HCT116 (cell line): ENCODE data around the gene TMEM145. TPM values are rescaled to one million over a fixed set of nuclear protein-coding genes. Genes with fewer than 3 reads are reported as not detected.

Source experiments
- ATAC-seq: fragments of 200-7000 bp; cut with Tn5 transposase; 2 replicates; pipeline ENCODE4 v1.9.1; 2020; ENCODE audit warnings: mild to moderate bottlenecking, moderate library complexity
- BruUV-seq: library from RNA; stranded (reverse); fragments of 400-500 nt; replicated peaks from 2 replicates; lab custom pipeline; 2021; lab: Mats Ljungman, UMichigan
- CTCF ChIA-PET: fragments of 300-600 bp; sonication (Branson Sonifier 250); formaldehyde crosslinking; loops from one replicate; lab custom pipeline; 2021; ENCODE audit warnings: antibody characterized with exemption; lab: Charles Lee
- POLR2A ChIA-PET: fragments of 300-600, 350-600 bp; sonication (Branson Sonifier 250); formaldehyde crosslinking; loops from one replicate; lab custom pipeline; 2021; ENCODE audit warnings: antibody characterized with exemption; lab: Charles Lee
- RAD21 ChIA-PET, 2 experiments: fragments of 300-600 bp; sonication (Branson Sonifier 250); formaldehyde crosslinking; loops; one replicate each; lab custom pipeline; 2023; ENCODE audit warnings: low total read pairs in 2 of 2; ENCODE audit not compliant: uncharacterized antibody in 2 of 2, unreplicated experiment in 2 of 2, low non-redundant PET in 1 of 2; lab: Charles Lee
- DNase-seq: peaks from one replicate; pipeline ENCODE4 v3.0.0-alpha.2; 2010; ENCODE audit warnings: low read depth, low spot score
- H2AFZ ChIP-seq: fragments of 200-600 bp; shearing (Covaris generic), sonication (generic); 2 replicates; pipeline ENCODE4 v1.6.1; 2017; ENCODE audit warnings: low read depth, mixed run types, mixed read lengths, antibody characterized with exemption, low read length; ENCODE audit not compliant: poor library complexity, severe bottlenecking
- H3K27ac ChIP-seq: 2 replicates; pipeline ENCODE4 v1.5.1; 2012; ENCODE audit warnings: low read depth, low read length
- H3K27me3 ChIP-seq: fragments of 200-600 bp; sonication (generic); 2 replicates; pipeline ENCODE4 v1.6.1; 2016; ENCODE audit warnings: mixed run types, low read length, mixed read lengths; ENCODE audit not compliant: insufficient read depth
- H3K36me3 ChIP-seq, 2 experiments: fragments of 200-500 bp in 1 of 2; fragments of 200-600 bp in 1 of 2; sonication (Bioruptor generic) in 1 of 2; sonication (generic) in 1 of 2; 2 replicates each; pipeline versions ENCODE4 v1.5.1 to v1.6.1; 2014 to 2016; ENCODE audit warnings: low read length in 2 of 2, inconsistent platforms in 1 of 2, mixed read lengths in 1 of 2, mixed run types in 1 of 2; ENCODE audit not compliant: insufficient read depth in 2 of 2, control insufficient read depth in 1 of 2
- H3K4me1 ChIP-seq, 2 experiments: fragments of 200-600 bp in 1 of 2; sonication (generic) in 1 of 2; 2 replicates each; pipeline versions ENCODE4 v1.5.1 to v1.6.1; 2012 to 2017; ENCODE audit warnings: low read length in 2 of 2, inconsistent platforms in 1 of 2, mild to moderate bottlenecking in 1 of 2, mixed read lengths in 1 of 2, mixed run types in 1 of 2, moderate library complexity in 1 of 2; ENCODE audit not compliant: insufficient read depth in 2 of 2, control insufficient read depth in 1 of 2
- H3K4me2 ChIP-seq: fragments of 200-600 bp; sonication (generic); 2 replicates; pipeline ENCODE4 v1.6.1; 2017; ENCODE audit warnings: mixed run types, low read length, mixed read lengths
- H3K4me3 ChIP-seq, 2 experiments: fragments of 200-600 bp in 1 of 2; sonication (generic) in 1 of 2; replicated peaks in 1 of 2; 2 replicates each; pipeline ENCODE4 v1.5.1; 2011 to 2016; ENCODE audit warnings: low read length in 2 of 2, control low read depth in 1 of 2, low read depth in 1 of 2, mild to moderate bottlenecking in 1 of 2, mixed read lengths in 1 of 2, mixed run types in 1 of 2
- H3K79me2 ChIP-seq: fragments of 200-600 bp; sonication (generic); 2 replicates; pipeline ENCODE4 v1.6.1; 2017; ENCODE audit warnings: mild to moderate bottlenecking, mixed run types, low read length, moderate library complexity, mixed read lengths; ENCODE audit not compliant: insufficient read depth
- H3K9ac ChIP-seq: fragments of 200-600 bp; sonication (generic); 2 replicates; pipeline ENCODE4 v1.6.1; 2016; ENCODE audit warnings: low read length, mixed read lengths
- H3K9me2 ChIP-seq: fragments of 200-600 bp; sonication (generic), shearing (Covaris generic); 2 replicates; pipeline ENCODE4 v1.6.1; 2017; ENCODE audit warnings: mixed run types, mild to moderate bottlenecking, moderate library complexity; ENCODE audit not compliant: insufficient read depth
- H3K9me3 ChIP-seq, 2 experiments: fragments of 200-500 bp in 1 of 2; fragments of 200-600 bp in 1 of 2; sonication (Bioruptor generic) in 1 of 2; sonication (generic) in 1 of 2; 2 replicates each; pipeline ENCODE4 v1.6.1; 2014 to 2017; ENCODE audit warnings: low read length in 2 of 2, mixed read lengths in 2 of 2, inconsistent platforms in 1 of 2, low read depth in 1 of 2, mild to moderate bottlenecking in 1 of 2, mixed run types in 1 of 2, moderate library complexity in 1 of 2; ENCODE audit not compliant: control insufficient read depth in 1 of 2, insufficient read depth in 1 of 2
- H4K20me1 ChIP-seq: fragments of 200-600 bp; sonication (generic), shearing (Covaris generic); 2 replicates; pipeline ENCODE4 v1.6.1; 2017; ENCODE audit warnings: mixed run types, mild to moderate bottlenecking, moderate library complexity; ENCODE audit not compliant: insufficient read depth
- ATF3 ChIP-seq: IDR thresholded peaks from 2 replicates; pipeline ENCODE4 v1.6.1; 2012
- CBX3 ChIP-seq: IDR thresholded peaks from 2 replicates; pipeline ENCODE4 v1.6.1; 2012; ENCODE audit warnings: low read depth
- CEBPB ChIP-seq: IDR thresholded peaks from 2 replicates; pipeline ENCODE4 v1.6.1; 2012; ENCODE audit warnings: low read depth
- CTCF ChIP-seq, 3 experiments: fragments of 200-600 bp in 1 of 3; sonication (generic) in 1 of 3; IDR thresholded peaks in 2 of 3; conservative IDR thresholded peaks in 1 of 3; 2 replicates each; pipeline ENCODE4 v1.5.1; 2012 to 2017; ENCODE audit warnings: low read depth in 2 of 3, low read length in 2 of 3, antibody characterized with exemption in 1 of 3, borderline replicate concordance in 1 of 3, control low read depth in 1 of 3, mild to moderate bottlenecking in 1 of 3, mixed read lengths in 1 of 3, mixed run types in 1 of 3, moderate library complexity in 1 of 3; ENCODE audit not compliant: insufficient read depth in 1 of 3
- EZH2 ChIP-seq: fragments of 200-600 bp; sonication (generic); IDR thresholded peaks from 2 replicates; pipeline ENCODE4 v1.6.1; 2017; ENCODE audit warnings: antibody characterized with exemption, mixed run types
- FOSL1 ChIP-seq: IDR thresholded peaks from 2 replicates; pipeline ENCODE4 v1.6.1; 2012; ENCODE audit warnings: low read depth
- POLR2A ChIP-seq: IDR thresholded peaks from 2 replicates; pipeline ENCODE4 v1.7.0; 2011; ENCODE audit warnings: borderline replicate concordance; ENCODE audit not compliant: insufficient read depth, insufficient read length; ENCODE audit errors: extremely low read depth
- SIN3A ChIP-seq: IDR thresholded peaks from 2 replicates; pipeline ENCODE4 v1.6.1; 2012; ENCODE audit warnings: low read depth
- SP1 ChIP-seq: IDR thresholded peaks from 2 replicates; pipeline ENCODE4 v1.6.1; 2012; ENCODE audit warnings: low read depth
- SRF ChIP-seq: IDR thresholded peaks from 2 replicates; pipeline ENCODE4 v1.6.1; 2012; ENCODE audit warnings: low read depth
- TCF7L2 ChIP-seq: IDR thresholded peaks from 2 replicates; pipeline ENCODE4 v1.7.0; 2011; ENCODE audit warnings: borderline replicate concordance, inconsistent platforms; ENCODE audit not compliant: insufficient read depth, insufficient read length; ENCODE audit errors: extremely low read depth
- ZFX ChIP-seq: fragments of 450-650 bp; IDR thresholded peaks from 2 replicates; pipeline ENCODE4 v1.6.1; 2017
- intact Hi-C: fragments of 100-400 bp; cut with micrococcal nuclease; formaldehyde crosslinking; loops from 2 replicates; pipeline ENCODE4 v1.10.0; 2022
- total RNA-seq: library from RNA; stranded (reverse); gene quantifications from one replicate; pipeline ENCODE4 v1.2.1, GENCODE V29; 2021; ENCODE audit not compliant: unreplicated experiment
- TF ChIP-seq, protein P1 (sequence below): IDR thresholded peaks from 2 replicates; pipeline ENCODE4 v1.6.1; 2011; ENCODE audit warnings: mild to moderate bottlenecking, low read length, moderate library complexity; ENCODE audit not compliant: insufficient replicate concordance; ENCODE audit errors: extremely low read depth

Gene TMEM145
- total RNA-seq, 1 experiment from 2014 or later: 7.2 TPM

DNA sequence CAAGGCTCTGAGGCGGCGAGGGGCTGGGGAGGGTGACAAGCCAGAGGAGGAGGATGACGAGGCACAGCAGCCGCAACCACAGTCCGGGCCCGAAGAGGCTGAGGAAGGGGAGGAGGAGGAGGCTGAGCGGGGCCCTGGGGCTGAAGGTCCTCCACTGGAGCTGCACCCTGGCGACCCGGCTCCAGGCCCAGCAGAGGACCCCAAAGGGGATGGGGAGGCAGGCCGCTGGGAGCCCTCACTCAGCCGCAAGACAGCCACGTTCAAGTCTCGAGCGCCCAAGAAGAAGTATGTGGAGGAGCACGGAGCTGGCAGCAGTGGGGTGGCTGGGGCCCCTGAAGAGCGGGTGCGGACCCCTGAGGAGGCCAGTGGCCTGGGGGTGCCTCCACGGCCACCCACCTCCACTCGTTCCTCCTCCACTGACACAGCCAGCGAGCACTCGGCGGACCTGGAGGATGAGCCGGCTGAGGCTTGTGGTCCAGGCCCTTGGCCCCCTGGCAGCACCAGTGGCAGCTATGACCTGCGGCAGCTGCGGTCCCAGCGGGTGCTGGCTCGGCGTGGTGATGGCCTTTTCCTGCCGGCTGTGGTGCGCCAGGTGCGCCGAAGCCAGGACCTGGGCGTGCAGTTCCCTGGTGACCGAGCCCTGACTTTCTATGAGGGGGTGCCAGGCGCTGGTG is 41.1 kb upstream of the TMEM145 start:
- Histone ChIP-seq H2AFZ (no peak overlapping the region), H3K27me3 (no peaks in the 10 kb centered on the region), H3K27ac (peak overlapping the region; percentile 90; the same call in 1 of the 2 replicates), H3K4me3 (no peak overlapping the region), H3K9me3 (no peaks in the 10 kb centered on the region), H3K9ac (no peak overlapping the region), H3K4me2 (no peak overlapping the region), H3K9me2 (no peaks in the 10 kb centered on the region), H4K20me1 (no peaks in the 10 kb centered on the region), H3K36me3 (peaks cover 3 to 5% of the 10 kb centered on the region in 2 experiments; a peak in 2 of 4 replicates), H3K4me1 (peaks cover 23 to 32% of the 10 kb centered on the region in 2 experiments), H3K79me2 (peaks cover 16% of the 10 kb centered on the region)
- intact Hi-C loops: no loop called here
- ATAC-seq (no peak), DNase-seq (no peak)
- RAD21 ChIA-PET: no interaction called here
- TF ChIP-seq, protein P1, sequence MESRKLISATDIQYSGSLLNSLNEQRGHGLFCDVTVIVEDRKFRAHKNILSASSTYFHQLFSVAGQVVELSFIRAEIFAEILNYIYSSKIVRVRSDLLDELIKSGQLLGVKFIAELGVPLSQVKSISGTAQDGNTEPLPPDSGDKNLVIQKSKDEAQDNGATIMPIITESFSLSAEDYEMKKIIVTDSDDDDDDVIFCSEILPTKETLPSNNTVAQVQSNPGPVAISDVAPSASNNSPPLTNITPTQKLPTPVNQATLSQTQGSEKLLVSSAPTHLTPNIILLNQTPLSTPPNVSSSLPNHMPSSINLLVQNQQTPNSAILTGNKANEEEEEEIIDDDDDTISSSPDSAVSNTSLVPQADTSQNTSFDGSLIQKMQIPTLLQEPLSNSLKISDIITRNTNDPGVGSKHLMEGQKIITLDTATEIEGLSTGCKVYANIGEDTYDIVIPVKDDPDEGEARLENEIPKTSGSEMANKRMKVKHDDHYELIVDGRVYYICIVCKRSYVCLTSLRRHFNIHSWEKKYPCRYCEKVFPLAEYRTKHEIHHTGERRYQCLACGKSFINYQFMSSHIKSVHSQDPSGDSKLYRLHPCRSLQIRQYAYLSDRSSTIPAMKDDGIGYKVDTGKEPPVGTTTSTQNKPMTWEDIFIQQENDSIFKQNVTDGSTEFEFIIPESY: no peak
- POLR2A ChIA-PET: no interaction called here
- CTCF ChIA-PET: no interaction called here
- BruUV-seq: no TSS peak

DNA sequence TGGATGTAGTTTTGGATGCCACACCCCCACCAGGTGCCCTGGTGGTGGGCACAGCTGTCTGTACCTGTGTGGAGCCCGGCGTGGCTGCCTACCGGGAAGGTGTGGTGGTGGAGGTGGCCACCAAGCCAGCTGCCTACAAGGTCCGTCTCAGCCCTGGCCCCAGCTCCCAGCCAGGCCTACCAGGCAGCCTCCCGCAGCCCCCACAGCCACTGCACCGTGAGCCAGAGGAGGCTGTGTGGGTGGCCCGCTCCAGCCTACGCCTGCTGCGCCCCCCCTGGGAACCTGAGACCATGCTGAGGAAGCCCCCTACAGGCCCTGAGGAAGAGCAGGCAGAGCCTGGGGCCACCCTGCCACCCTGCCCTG is 40.6 kb upstream of the TMEM145 start:
- peaks cover 16% of the 10 kb centered on the region for H3K79me2 ChIP-seq
- no peak overlapping the region for H3K27ac ChIP-seq
- no peaks in the 10 kb centered on the region for H3K9me3 ChIP-seq
- BruUV-seq: no TSS peak
- H3K9ac ChIP-seq: no peak overlapping the region
- H3K36me3 ChIP-seq: peaks cover 3 to 5% of the 10 kb centered on the region in 2 experiments; a peak in 2 of 4 replicates
- H4K20me1 ChIP-seq: no peaks in the 10 kb centered on the region
- intact Hi-C loops: no loop called here
- peaks cover 20 to 30% of the 10 kb centered on the region in 2 experiments for H3K4me1 ChIP-seq
- no peak overlapping the region for H3K4me2 ChIP-seq
- ChIA-PET RAD21 (no interaction called here), CTCF (no interaction called here), POLR2A (no interaction called here)
- DNase-seq (no peak), ATAC-seq (no peak)
- no peak overlapping the region for H3K4me3 ChIP-seq
- H3K27me3 ChIP-seq: no peaks in the 10 kb centered on the region
- H3K9me2 ChIP-seq: no peaks in the 10 kb centered on the region
- H2AFZ ChIP-seq: no peak overlapping the region
- TF ChIP-seq ZFX: no peak
- no peak for TF ChIP-seq SRF
- TF ChIP-seq TCF7L2: no peak
- no peak for TF ChIP-seq POLR2A
- TF ChIP-seq SP1: no peak
- TF ChIP-seq FOSL1: no peak
- no peak for TF ChIP-seq CBX3
- no peak for TF ChIP-seq EZH2
- no peak for TF ChIP-seq SIN3A
- TF ChIP-seq CEBPB: no peak
- TF ChIP-seq ATF3: no peak
- no peak for TF ChIP-seq CTCF (IDR thresholded peaks at IDR 0.05 in 2 of 3, conservative IDR thresholded peaks at IDR 0.05 in 1 of 3; ENCODE audit: borderline replicate concordance in 1 of 3, insufficient read depth in 1 of 3, low read depth in 2 of 3, low read length in 2 of 3)
